GM21515 (cell line): ENCODE measurements around the gene ABCA7.

Experiments used
- ATAC-seq: cut with Tn5 transposase; IDR thresholded peaks from one replicate; pipeline ENCODE4 v1.9.1; 2021; ENCODE audit not compliant: unreplicated experiment

Gene ABCA7

GRCh38 chr19:1053176-1054101 is 13.5 kb downstream of the ABCA7 start:
- no peak for ATAC-seq

- ATAC-seq, result no peak
These were observed 14.5 kb downstream of the ABCA7 start for GRCh38 chr19:1054102-1055027.

GRCh38 chr19:1055028-1055425 is 15.1 kb downstream of the ABCA7 start:
- ATAC-seq, result no peak

- no peak for ATAC-seq
These were observed 16.1 kb downstream of the ABCA7 start for GRCh38 chr19:1055886-1056620.

GRCh38 chr19:1057176-1057855 is 17.4 kb downstream of the ABCA7 start:
- no peak for ATAC-seq

- ATAC-seq, result no peak
These were observed 18.2 kb downstream of the ABCA7 start for GRCh38 chr19:1058112-1058511.

- ATAC-seq, result no peak
These were observed 20.8 kb downstream of the ABCA7 start for GRCh38 chr19:1060689-1061088.

- no peak for ATAC-seq
These were observed 22.1 kb downstream of the ABCA7 start for GRCh38 chr19:1061987-1062386.

GRCh38 chr19:1062387-1063029 is 22.6 kb downstream of the ABCA7 start:
- ATAC-seq, result no peak

GRCh38 chr19:1063030-1063908 is 23.4 kb downstream of the ABCA7 start:
- ATAC-seq, result no peak

GRCh38 chr19:1063909-1064660 is 24.2 kb downstream of the ABCA7 start:
- no peak for ATAC-seq

GRCh38 chr19:1064661-1065605 is 25.0 kb downstream of the ABCA7 start:
- ATAC-seq, result no peak

GRCh38 chr19:1065606-1066109 is 25.8 kb downstream of the ABCA7 start:
- ATAC-seq, result no peak

GRCh38 chr19:1066251-1066747 is 26.4 kb downstream of the ABCA7 start:
- ATAC-seq, result no peak

- ATAC-seq, result peak; percentile 34
These were observed 26.9 kb downstream of the ABCA7 start, which contains the start of gene ARHGAP45 for GRCh38 chr19:1066748-1067340. TSS of gene ARHGAP45 (plus strand) at chr19:1067167. CDS start at chr19:1067406, 239 bp downstream.

GRCh38 chr19:1067341-1067957 is 27.5 kb downstream of the ABCA7 start:
- peak; percentile 14 for ATAC-seq
